GM21619 (cell line): ENCODE measurements around the gene SLC2A9.

Experiments
- ATAC-seq: cut with Tn5 transposase; IDR thresholded peaks from one replicate; pipeline ENCODE4 v1.9.1; 2021; ENCODE audit not compliant: unreplicated experiment

SLC2A9 gene

DNA sequence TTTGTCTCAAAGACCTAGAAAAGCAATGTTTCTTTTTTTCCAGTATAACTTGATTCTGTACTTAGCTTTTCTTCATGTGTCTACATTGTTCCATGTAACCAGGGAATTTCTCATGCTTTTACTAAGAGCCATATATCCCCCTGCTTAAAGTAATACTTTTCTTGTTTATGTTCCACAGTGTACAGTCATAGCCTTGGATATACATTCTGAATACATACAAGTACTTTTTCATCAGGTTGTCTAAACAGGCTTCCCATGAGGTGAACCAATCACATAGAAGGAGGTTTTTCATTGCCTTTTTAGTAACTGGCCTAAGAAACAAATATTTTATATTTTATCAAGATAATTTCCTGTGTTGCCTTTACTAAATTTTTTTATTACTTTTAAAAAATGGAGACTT, 52.8 kb downstream of the SLC2A9 start:
- ATAC-seq: no peak

- no peak for ATAC-seq
Observed at GRCh38 chr4:9964879-9965278, 56.4 kb downstream of the SLC2A9 start.

DNA sequence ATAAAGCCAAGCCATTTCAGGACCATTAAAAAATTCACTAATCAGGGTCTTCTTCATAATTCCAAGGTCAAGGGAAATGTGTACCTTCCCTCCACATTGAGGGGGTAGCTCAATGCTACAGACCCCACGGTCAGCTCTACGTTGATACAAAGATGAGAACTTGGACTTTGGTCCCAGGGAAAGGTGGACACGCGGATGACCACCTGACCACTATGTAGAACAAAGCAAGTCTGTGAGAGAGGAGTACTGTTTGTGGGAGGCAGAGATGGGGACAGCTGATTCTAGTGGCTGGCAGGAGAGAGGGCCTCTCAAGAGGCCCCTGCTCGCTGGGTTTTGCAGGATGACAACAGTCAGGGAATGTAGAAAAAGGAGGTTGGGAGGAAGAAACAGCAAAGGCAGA, 58.0 kb downstream of the SLC2A9 start:
- ATAC-seq: no peak

DNA sequence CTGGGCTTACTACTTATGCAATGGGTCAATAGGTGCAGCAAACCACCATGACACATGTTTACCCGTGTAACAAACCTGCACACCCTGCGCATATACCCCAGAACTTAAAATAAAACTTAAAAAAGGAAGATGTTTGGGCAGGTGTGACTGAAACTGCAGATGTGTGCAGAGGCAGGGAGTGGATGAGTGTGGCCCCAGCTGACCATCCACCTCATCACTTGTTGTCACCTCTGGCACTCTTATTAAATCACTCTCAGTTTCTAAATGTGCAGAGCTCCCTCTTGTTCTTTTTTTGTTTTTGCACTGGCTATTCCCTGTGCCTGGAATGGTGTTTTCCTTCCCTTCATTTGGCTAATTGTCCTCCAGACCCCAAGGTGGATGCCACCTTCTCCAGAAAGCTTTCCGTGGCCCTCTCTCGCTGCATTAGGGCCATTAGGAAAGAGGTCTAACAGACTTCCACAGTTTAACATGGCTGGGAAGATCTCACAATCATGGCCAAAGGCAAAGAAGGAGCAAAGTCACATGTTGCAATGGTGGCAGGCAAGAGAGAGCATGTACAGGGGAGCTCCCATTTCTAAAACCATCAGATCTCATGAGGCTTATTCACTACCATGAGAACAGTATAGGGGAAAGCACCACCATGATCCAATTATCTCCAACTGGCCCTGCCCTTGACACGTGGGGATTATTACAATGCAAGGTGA, 58.5 kb downstream of the SLC2A9 start:
- ATAC-seq: no peak

DNA sequence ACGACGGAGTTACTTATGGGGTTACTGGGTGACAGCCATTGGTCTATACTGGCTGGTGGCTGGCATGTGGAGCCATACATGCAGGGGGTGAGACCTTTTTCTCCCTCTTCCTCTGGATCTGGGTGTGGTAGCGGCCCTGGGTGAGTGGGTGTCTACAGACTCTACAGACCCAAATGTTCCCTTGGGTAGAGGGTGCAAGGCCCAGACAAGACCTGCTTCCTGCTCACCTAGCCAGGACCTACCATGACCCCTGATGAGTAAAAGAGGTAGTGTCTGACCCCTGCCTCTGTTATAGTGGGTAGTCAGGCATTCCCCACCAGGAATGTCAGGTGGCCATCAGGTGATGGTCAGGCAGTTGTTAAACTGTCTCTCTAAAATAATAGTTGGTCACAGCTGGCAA, 66.8 kb downstream of the SLC2A9 start:
- no peak for ATAC-seq

DNA sequence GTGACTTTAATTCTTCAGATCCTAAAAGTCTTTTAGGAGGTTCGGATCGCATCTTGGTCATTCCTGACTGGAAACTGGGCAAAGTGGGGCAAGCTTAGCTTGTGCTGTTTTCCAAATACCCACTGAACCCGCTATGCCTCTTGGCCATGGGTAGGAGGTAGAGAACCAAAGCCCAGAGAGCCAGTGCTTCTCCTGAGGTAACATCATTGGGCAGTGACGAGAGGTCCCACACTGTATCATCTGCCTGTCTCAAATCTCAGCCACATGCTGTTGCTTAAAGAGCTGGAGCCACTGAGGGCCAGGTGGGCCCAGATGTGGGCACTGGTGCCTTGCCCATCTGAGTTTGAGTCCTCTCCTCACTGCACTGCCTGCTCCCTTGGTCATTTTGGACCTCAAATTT, 68.2 kb downstream of the SLC2A9 start:
- no peak for ATAC-seq

DNA sequence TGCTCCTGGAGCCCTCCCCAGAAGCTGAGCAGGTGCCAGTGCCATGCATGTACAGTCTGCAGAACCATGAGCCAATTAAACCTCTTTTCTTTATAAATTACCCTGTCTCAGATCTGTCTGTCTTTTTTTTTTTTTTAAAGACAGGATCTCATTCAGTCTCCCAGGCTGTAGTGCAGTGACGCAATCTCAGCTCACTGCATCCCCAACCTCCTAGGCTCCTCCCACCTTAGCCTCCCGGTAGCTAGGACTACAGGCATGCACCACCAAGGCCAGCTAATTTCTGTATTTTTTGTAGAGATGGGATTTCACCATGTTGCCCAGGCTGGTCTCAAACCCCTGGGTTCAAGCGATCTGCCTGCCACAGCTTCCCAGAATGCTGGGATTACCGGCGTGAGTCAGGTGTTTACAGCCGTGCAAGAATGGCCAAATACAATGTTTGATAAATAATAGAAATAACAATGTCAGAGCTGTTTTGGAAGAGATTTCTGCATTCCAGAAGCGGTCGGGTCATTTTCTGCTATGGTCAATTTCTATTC, 68.8 kb downstream of the SLC2A9 start:
- ATAC-seq: no peak

- no peak for ATAC-seq
Observed at GRCh38 chr4:9949573-9949972, 71.7 kb downstream of the SLC2A9 start.

DNA sequence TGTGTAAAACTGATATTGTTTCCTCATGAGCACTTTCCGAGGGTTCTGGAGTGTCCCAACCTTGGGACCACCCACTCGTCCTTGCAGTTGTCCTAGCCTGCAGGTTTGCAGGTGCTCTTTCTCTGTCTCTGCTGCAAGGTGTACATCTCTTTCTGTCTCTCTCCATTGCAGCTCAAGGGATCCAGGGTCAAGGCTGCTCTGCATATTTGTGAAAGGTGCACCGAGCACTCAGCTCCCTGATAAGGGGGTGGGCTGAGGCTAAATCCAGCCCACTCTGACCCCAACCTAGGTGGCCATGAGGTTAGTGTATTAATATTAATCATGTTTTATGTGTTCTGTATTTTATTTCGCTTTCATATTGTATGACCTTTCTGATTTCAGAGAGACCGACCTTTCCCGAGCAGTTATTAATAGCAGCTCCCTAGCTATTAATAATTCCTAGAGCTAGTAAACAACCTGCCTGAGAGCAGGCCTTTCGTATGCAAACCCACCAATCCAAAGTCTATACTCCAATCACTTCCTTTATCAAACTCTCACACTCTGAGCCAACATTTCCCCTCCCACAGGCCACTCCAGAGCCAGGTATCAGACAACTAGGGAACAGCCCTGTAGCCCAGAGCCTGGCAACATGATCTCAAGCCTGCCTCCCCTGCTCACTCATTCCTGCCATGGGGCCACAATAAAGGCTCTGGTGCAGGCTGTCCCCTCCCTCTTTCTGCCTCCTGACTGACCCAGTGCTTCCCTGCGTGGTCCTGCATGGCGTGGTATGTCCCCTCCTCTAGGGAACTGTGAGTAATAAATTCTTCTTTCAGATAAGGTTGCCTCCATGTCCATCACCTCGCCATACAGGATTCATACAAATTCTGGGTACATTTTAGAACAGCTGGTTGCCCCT, 73.9 kb downstream of the SLC2A9 start:
- no peak for ATAC-seq

GRCh38 chr4:9946170-9946569, 75.1 kb downstream of the SLC2A9 start:
- ATAC-seq: no peak

- ATAC-seq: no peak
Observed at GRCh38 chr4:9944431-9945425, 76.6 kb downstream of the SLC2A9 start.

- ATAC-seq: no peak
Observed at GRCh38 chr4:9943761-9944160, 77.5 kb downstream of the SLC2A9 start.

GRCh38 chr4:9942921-9943600, 78.2 kb downstream of the SLC2A9 start:
- no peak for ATAC-seq

DNA sequence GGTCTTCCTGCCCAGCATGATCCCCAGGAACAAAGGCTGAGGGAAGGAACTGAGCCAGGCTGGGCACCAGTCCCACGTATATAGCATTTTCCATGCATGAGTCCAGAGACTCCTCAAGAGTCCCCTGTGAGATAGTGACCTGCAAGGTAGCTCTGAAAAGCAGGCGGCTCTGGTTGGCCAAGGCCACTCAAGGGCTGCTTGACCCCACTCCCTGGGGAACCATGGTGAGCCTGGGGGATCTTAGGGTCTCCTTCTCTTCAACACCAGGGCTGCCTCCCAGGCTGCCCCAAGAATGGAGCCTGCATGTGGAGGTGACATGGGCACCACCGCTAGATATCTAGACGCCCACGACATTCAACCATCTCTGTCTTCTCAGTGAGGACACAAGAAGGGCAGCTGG, 79.2 kb downstream of the SLC2A9 start:
- ATAC-seq: no peak

DNA sequence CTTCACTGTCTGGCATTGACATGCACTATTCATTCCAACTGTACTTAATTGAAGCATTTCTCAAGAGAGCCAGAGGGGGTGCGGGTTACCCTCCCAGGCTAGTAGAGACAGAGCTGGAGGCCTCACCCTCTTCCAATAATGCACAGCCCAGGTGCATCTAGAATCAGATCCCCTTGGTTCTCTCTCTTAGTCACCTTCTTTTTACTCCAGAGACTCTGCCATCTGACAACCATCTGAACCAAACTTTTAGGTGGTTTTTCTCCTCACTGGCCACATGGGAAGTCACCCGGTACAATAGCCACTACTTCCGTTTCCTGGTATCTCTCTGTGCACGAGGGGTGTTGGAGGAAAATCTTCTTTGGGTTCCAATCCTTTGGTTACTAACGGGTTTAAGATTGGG, 81.3 kb downstream of the SLC2A9 start:
- ATAC-seq: no peak

GRCh38 chr4:9938933-9939332, 82.4 kb downstream of the SLC2A9 start:
- no peak for ATAC-seq

- no peak for ATAC-seq
Observed at GRCh38 chr4:9937078-9937477, 84.2 kb downstream of the SLC2A9 start.

- ATAC-seq: no peak
Observed at GRCh38 chr4:9936129-9936644, 85.1 kb downstream of the SLC2A9 start.

DNA sequence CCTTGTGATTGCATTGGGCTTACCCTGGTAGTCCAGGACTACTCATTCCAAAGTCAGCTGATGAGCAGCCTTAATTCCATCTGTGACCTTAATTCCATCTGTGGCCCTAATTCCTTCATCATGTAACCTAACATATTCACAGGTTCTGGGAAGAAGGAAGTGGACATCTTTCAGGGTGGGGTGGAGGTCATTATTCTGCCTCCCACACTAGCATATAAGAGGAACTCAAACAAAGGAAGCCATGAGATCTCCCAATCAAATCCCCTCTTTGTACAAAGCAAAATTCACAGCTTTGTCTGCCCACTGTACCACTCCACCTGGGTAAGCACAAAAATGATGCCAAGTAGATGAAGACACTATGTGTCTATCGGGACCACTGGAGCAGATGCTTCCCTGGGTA, 87.3 kb downstream of the SLC2A9 start:
- ATAC-seq: no peak

- no peak for ATAC-seq
Observed at GRCh38 chr4:9933184-9933583, 88.1 kb downstream of the SLC2A9 start.
